GM23248 (cell line): Measurements from ENCODE around the gene HELLS.

Experiments
- EZH2 ChIP-seq: fragments of 200-600 bp; sonication (generic); IDR thresholded peaks from 2 replicates; pipeline ENCODE4 v1.6.1; 2018; ENCODE audit warnings: antibody characterized with exemption, mild to moderate bottlenecking; ENCODE audit not compliant: insufficient read depth, poor library complexity, severe bottlenecking
- EZH2phosphoT487 ChIP-seq: fragments of 200-600 bp; sonication (generic); IDR thresholded peaks from 2 replicates; pipeline ENCODE4 v1.6.1; 2018; ENCODE audit warnings: antibody characterized with exemption, moderate library complexity, mild to moderate bottlenecking, low read depth; ENCODE audit not compliant: insufficient read depth

DNA sequence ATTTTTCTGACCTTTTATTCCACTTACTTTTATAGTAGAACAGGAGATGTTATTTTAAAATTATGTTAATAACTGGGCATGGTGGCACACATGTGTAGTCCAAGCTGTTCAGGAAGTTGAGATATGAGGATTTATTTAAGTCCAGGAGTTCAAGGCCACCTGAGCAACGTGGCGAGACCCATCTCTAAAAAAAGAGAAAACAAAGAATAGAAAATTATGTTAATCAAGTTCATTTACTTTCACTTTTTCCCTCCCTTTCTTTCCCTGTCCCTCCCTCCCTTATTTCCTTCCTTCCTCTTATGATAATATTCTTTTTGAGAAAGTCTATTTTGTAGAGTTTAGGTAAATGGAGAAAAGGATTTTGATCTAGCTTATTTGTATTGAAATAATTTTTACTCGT is 48.9 kb upstream of the HELLS start:
- TF ChIP-seq EZH2 (no peak), EZH2phosphoT487 (no peak)
